GM18867 (cell line): Measurements from ENCODE around the gene OR2AG1.
"Not testable (repeated sequence)": the region's sequence is repeated elsewhere in the genome, so short reads cannot be mapped to it uniquely, and the experiment has no call there.

ENCODE experiments used
- ATAC-seq: cut with Tn5 transposase; IDR thresholded peaks from one replicate; pipeline ENCODE4 v1.9.1; 2021; ENCODE audit warnings: mild to moderate bottlenecking, moderate library complexity; ENCODE audit not compliant: unreplicated experiment

The OR2AG1 gene

GRCh38 chr11:6780829-6781228 lies 2.0 kb upstream of the OR2AG1 start:
- ATAC-seq = no peak

DNA sequence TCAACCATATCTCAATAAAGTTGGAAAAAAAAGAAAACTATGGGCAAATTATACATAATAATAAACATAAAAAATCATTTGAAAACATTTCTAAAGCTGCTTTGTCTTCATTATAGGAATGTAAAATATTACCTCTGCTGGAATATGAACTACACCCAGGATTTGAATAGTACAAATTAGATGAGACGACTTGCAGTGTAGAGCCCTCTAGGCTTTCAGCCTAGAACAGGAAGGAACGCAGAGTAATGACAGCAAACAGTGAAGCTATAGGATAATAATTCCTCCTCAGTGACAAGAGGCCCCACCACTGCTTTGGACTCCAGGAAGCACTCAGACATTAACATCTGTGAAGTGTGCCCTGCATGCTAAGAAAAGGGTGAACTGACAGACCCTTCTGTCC lies 7.7 kb downstream of the OR2AG1 start:
- no peak for ATAC-seq

DNA sequence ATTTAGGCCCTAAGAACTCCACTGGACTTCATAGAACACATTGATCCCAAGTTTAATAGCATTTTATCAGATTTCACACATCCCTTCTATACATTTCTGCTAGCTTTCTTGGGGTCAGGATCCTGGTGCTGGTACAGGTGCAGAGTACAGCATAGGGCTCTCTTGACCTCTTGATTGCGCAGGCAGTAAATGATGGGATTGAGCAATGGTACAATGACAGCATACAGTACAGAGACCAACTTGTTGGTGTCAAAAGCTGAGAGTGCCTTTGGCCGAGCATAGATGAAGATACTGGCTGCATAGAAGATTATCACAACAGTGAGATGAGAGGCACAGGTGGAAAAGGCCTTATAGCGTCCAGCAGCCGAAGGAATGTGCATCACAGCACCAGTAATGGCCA lies 11.8 kb downstream of the OR2AG1 start:
- no peak for ATAC-seq

DNA sequence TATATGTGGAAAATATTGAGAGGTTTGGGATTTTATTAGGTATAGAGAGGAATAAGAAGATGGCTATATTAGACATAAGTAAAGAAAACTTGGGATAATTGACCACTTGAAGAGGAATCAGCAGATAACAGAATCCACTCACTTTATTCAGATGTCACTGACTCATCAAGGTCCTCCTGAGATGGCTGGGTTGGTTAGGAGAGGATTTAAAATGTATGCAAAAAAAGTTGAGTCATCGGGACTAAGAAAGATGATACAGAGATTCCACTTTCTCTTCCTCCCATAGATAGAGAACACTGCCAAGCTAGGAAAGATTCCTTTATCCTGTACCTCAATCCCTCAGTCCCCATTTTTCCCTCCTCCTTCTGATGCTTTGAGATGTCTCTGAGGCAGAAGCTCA lies 16.6 kb downstream of the OR2AG1 start, which contains the start of gene OR6A2:
Gene OR6A2 (minus strand): TSS at position 288 of the 400 bp plus-strand sequence. CDS start 3,981 bp downstream, outside the sequence.
- no peak for ATAC-seq

GRCh38 chr11:6801075-6801474 lies 18.3 kb downstream of the OR2AG1 start:
- not testable (repeated sequence) for ATAC-seq

- peak; percentile 89 for ATAC-seq
Measured at GRCh38 chr11:6812390-6813005, 29.7 kb downstream of the OR2AG1 start.

DNA sequence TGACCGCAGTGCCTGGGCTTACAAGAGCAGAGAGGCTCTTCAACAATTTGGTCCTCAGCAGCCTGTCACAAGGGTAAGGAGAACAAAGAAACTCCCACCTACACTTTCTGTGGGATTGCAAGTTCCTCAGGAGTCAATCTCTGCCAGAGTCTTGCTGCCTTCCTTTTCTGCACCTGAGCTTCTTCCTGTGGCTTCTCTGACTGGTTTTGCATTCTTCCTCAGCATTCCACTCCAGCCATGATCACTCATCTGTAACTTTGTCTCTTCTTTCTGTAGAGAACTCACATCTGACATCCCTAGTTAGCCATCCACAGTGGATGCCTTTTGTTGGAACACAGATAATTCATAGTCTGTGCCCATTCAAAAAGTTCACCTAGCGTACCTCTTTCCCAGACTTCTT lies 30.8 kb downstream of the OR2AG1 start:
- no peak for ATAC-seq

DNA sequence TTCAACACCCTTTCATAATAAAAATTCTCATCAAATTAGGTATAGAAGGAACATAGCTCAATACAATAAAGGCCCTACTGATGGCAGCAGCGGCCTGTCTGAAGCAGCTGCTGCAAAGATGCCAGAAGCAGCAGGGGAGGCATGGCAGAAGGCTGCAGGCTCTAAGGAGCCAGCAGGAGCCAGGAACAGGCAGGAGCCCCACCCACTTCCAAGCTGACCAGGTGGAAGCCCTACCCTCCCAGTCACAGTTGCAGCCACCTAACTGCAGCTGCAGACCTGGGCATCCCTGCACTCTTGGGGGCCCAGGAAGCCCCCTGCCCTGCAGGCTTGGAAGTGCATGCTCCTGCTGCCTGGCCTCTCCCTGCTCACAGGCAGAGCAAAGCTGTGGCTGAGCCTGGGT lies 34.9 kb downstream of the OR2AG1 start:
- no peak for ATAC-seq

GRCh38 chr11:6818967-6819366 lies 36.1 kb downstream of the OR2AG1 start:
- no peak for ATAC-seq

DNA sequence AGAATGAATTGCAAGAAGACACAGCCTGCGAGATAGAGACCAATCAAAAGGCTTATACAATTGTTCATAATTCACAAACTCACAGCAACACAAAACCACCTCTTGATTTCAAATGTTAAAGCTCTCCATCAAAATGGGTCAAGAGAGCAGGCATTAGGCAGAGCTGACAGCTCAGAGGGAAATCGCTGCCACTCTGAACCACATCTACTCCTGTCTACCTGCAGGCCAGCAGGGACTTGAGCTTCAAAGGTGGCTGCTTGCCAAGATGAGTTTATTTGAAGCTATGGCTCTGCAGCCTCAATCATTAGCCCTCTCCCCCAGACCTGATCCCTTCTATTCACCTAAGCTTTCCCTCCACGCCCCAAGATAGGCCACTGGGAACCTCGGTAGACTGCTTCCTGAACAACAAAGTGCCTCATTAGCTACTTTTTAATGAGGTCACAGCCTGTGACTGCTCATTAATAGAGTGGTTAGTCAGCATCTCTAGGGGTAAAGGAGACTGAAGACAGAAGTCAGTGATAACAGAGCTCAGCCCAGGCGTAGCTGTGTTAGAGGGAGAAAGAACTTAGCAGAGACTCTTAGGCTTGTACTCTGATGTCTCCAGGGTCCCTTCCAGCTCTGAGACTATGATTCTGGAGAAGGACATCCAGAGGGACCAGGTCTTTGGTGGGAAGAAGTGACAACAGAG lies 41.5 kb downstream of the OR2AG1 start:
- no peak for ATAC-seq

GRCh38 chr11:6825231-6825744 lies 42.5 kb downstream of the OR2AG1 start:
- no peak for ATAC-seq

- ATAC-seq = no peak
Measured at GRCh38 chr11:6828103-6828502, 45.3 kb downstream of the OR2AG1 start.

GRCh38 chr11:6833356-6833755 lies 50.5 kb downstream of the OR2AG1 start:
- no peak for ATAC-seq

- no peak for ATAC-seq
Measured at GRCh38 chr11:6834021-6834420, 51.2 kb downstream of the OR2AG1 start.
